ENCODE measurements around the gene MFRP. TPM values are rescaled to one million over a fixed set of nuclear protein-coding genes. Genes with fewer than 3 reads are reported as not detected.
"Not testable (repeated sequence)": the region's sequence is repeated elsewhere in the genome, so short reads cannot be mapped to it uniquely, and the experiment has no call there.

Gene MFRP
- total RNA-seq: not detected

GRCh38 chr11:119346605-119347004 lies at the start of gene MFRP:
TSS of gene MFRP (minus strand) at chr11:119346705. CDS start at chr11:119346513, 192 bp downstream.
- Histone ChIP-seq H3K9me3 (ENCODE audit: low read depth, low read length) (no peaks in the 10 kb centered on the region), H3K27me3 (ENCODE audit: insufficient read depth, low read length) (peaks cover 5% of the 10 kb centered on the region), H3K4me3 (ENCODE audit: low read length) (no peak within 1 kb of the TSS), H3K4me1 (ENCODE audit: insufficient read depth, low read length) (no peaks in the 10 kb centered on the region)

GRCh38 chr11:119391275-119391674 lies 44.8 kb upstream of the MFRP start:
- Histone ChIP-seq H3K4me1 (ENCODE audit: insufficient read depth, low read length) (no peaks in the 10 kb centered on the region), H3K27me3 (ENCODE audit: insufficient read depth, low read length) (peaks cover 5% of the 10 kb centered on the region), H3K4me3 (ENCODE audit: low read length) (no peak overlapping the region), H3K9me3 (ENCODE audit: low read depth, low read length) (no peaks in the 10 kb centered on the region)

GRCh38 chr11:119389611-119390254 lies 43.2 kb upstream of the MFRP start:
- Histone ChIP-seq H3K27me3 (ENCODE audit: insufficient read depth, low read length) (peaks cover 2% of the 10 kb centered on the region), H3K4me3 (ENCODE audit: low read length) (no peak overlapping the region), H3K9me3 (ENCODE audit: low read depth, low read length) (no peaks in the 10 kb centered on the region), H3K4me1 (ENCODE audit: insufficient read depth, low read length) (no peaks in the 10 kb centered on the region)

GRCh38 chr11:119388103-119388502 lies 41.6 kb upstream of the MFRP start:
- Histone ChIP-seq H3K4me3 (ENCODE audit: low read length) (no peak overlapping the region), H3K27me3 (ENCODE audit: insufficient read depth, low read length) (no peaks in the 10 kb centered on the region), H3K4me1 (ENCODE audit: insufficient read depth, low read length) (no peaks in the 10 kb centered on the region), H3K9me3 (ENCODE audit: low read depth, low read length) (no peaks in the 10 kb centered on the region)

GRCh38 chr11:119384332-119384731 lies 37.8 kb upstream of the MFRP start:
- Histone ChIP-seq H3K4me1 (ENCODE audit: insufficient read depth, low read length) (peaks cover 18% of the 10 kb centered on the region), H3K27me3 (ENCODE audit: insufficient read depth, low read length) (peaks cover 8% of the 10 kb centered on the region), H3K4me3 (ENCODE audit: low read length) (no peak overlapping the region), H3K9me3 (ENCODE audit: low read depth, low read length) (no peaks in the 10 kb centered on the region)

- H3K4me3 ChIP-seq (ENCODE audit: low read length); H3K27me3 ChIP-seq (ENCODE audit: insufficient read depth, low read length); H3K9me3 ChIP-seq (ENCODE audit: low read depth, low read length): not testable (repeated sequence)
- H3K4me1 ChIP-seq (ENCODE audit: insufficient read depth, low read length): peaks cover 18% of the 10 kb centered on the region
Measured at GRCh38 chr11:119382513-119382912, 36.0 kb upstream of the MFRP start.

- Histone ChIP-seq H3K9me3 (ENCODE audit: low read depth, low read length) (no peaks in the 10 kb centered on the region), H3K4me1 (ENCODE audit: insufficient read depth, low read length) (peaks cover 18% of the 10 kb centered on the region), H3K4me3 (ENCODE audit: low read length) (peak overlapping the region; percentile 40), H3K27me3 (ENCODE audit: insufficient read depth, low read length) (peaks cover 8% of the 10 kb centered on the region)
Measured at GRCh38 chr11:119382101-119382500, 35.6 kb upstream of the MFRP start.

GRCh38 chr11:119381181-119381988 lies 34.9 kb upstream of the MFRP start, which contains the start of gene USP2:
TSS of gene USP2 (minus strand) at chr11:119381690. CDS start at chr11:119373480, 8,210 bp downstream.
- H3K4me3 ChIP-seq (ENCODE audit: low read length): peak within 1 kb of the TSS; percentile 40
- H3K4me1 ChIP-seq (ENCODE audit: insufficient read depth, low read length): peaks cover 18% of the 10 kb centered on the region
- H3K27me3 ChIP-seq (ENCODE audit: insufficient read depth, low read length): peaks cover 8% of the 10 kb centered on the region
- no peaks in the 10 kb centered on the region for H3K9me3 ChIP-seq (ENCODE audit: low read depth, low read length)

GRCh38 chr11:119380827-119381180 lies 34.3 kb upstream of the MFRP start:
- no peak overlapping the region for H3K4me3 ChIP-seq (ENCODE audit: low read length)

GRCh38 chr11:119380160-119380826 lies 33.8 kb upstream of the MFRP start:
- peaks cover 8% of the 10 kb centered on the region for H3K27me3 ChIP-seq (ENCODE audit: insufficient read depth, low read length)
- H3K9me3 ChIP-seq (ENCODE audit: low read depth, low read length): no peaks in the 10 kb centered on the region
- H3K4me1 ChIP-seq (ENCODE audit: insufficient read depth, low read length): peaks cover 18% of the 10 kb centered on the region
- H3K4me3 ChIP-seq (ENCODE audit: low read length): no peak overlapping the region

More at GRCh38 chr11:119380827-119381180, 34.3 kb upstream of the MFRP start:
- H3K9me3 ChIP-seq (ENCODE audit: low read depth, low read length): no peaks in the 10 kb centered on the region
- H3K27me3 ChIP-seq (ENCODE audit: insufficient read depth, low read length): peaks cover 8% of the 10 kb centered on the region
- H3K4me1 ChIP-seq (ENCODE audit: insufficient read depth, low read length): peaks cover 18% of the 10 kb centered on the region

GRCh38 chr11:119378851-119379465 lies 32.5 kb upstream of the MFRP start:
- H3K4me3 ChIP-seq (ENCODE audit: low read length): no peak overlapping the region
- H3K9me3 ChIP-seq (ENCODE audit: low read depth, low read length): no peaks in the 10 kb centered on the region
- H3K27me3 ChIP-seq (ENCODE audit: insufficient read depth, low read length): peaks cover 8% of the 10 kb centered on the region
- peaks cover 18% of the 10 kb centered on the region for H3K4me1 ChIP-seq (ENCODE audit: insufficient read depth, low read length)

- Histone ChIP-seq H3K9me3 (ENCODE audit: low read depth, low read length) (no peaks in the 10 kb centered on the region), H3K4me1 (ENCODE audit: insufficient read depth, low read length) (peaks cover 18% of the 10 kb centered on the region), H3K4me3 (ENCODE audit: low read length) (no peak overlapping the region), H3K27me3 (ENCODE audit: insufficient read depth, low read length) (peaks cover 8% of the 10 kb centered on the region)
Measured at GRCh38 chr11:119377961-119378667, 31.6 kb upstream of the MFRP start.

GRCh38 chr11:119377112-119377901 lies 30.8 kb upstream of the MFRP start:
- Histone ChIP-seq H3K4me3 (ENCODE audit: low read length) (no peak overlapping the region), H3K9me3 (ENCODE audit: low read depth, low read length) (no peaks in the 10 kb centered on the region), H3K4me1 (ENCODE audit: insufficient read depth, low read length) (peaks cover 17% of the 10 kb centered on the region), H3K27me3 (ENCODE audit: insufficient read depth, low read length) (peaks cover 8% of the 10 kb centered on the region)

All from mononuclear cell (primary cell).